GM18498 (cell line): Measurements from ENCODE around the gene SLC9A3.

ENCODE experiments used
- ATAC-seq: cut with Tn5 transposase; IDR thresholded peaks from one replicate; pipeline ENCODE4 v1.9.1; 2021; ENCODE audit warnings: mild to moderate bottlenecking, moderate library complexity; ENCODE audit not compliant: unreplicated experiment

The SLC9A3 gene

GRCh38 chr5:527646-528628, 3.7 kb upstream of the SLC9A3 start:
- ATAC-seq = no peak

- no peak for ATAC-seq
Observed at GRCh38 chr5:526456-527088, 2.3 kb upstream of the SLC9A3 start.

GRCh38 chr5:525916-526315, 1.7 kb upstream of the SLC9A3 start:
- ATAC-seq = no peak

GRCh38 chr5:524973-525761, 918 bp upstream of the SLC9A3 start:
- ATAC-seq = no peak

- ATAC-seq = no peak
Observed at GRCh38 chr5:523441-524222, 617 bp downstream of the SLC9A3 start.

- no peak for ATAC-seq
Observed at GRCh38 chr5:522899-523440, 1.3 kb downstream of the SLC9A3 start.

GRCh38 chr5:522116-522515, 2.1 kb downstream of the SLC9A3 start:
- ATAC-seq = no peak

- no peak for ATAC-seq
Observed at GRCh38 chr5:521680-522079, 2.6 kb downstream of the SLC9A3 start.

- ATAC-seq = no peak
Observed at GRCh38 chr5:520850-521226, 3.4 kb downstream of the SLC9A3 start.

- no peak for ATAC-seq
Observed at GRCh38 chr5:520196-520849, 3.9 kb downstream of the SLC9A3 start.

- no peak for ATAC-seq
Observed at GRCh38 chr5:518721-519120, 5.5 kb downstream of the SLC9A3 start.

- ATAC-seq = no peak
Observed at GRCh38 chr5:517535-518100, 6.6 kb downstream of the SLC9A3 start.

GRCh38 chr5:516980-517379, 7.3 kb downstream of the SLC9A3 start:
- no peak for ATAC-seq

- ATAC-seq = no peak
Observed at GRCh38 chr5:516338-516925, 7.8 kb downstream of the SLC9A3 start.

GRCh38 chr5:515273-515836, 8.9 kb downstream of the SLC9A3 start:
- no peak for ATAC-seq

GRCh38 chr5:514673-515072, 9.6 kb downstream of the SLC9A3 start:
- no peak for ATAC-seq

GRCh38 chr5:514101-514485, 10.2 kb downstream of the SLC9A3 start:
- no peak for ATAC-seq

GRCh38 chr5:513216-514100, 10.8 kb downstream of the SLC9A3 start:
- ATAC-seq = no peak
